ENCODE data around the gene CCT7.
A peak's percentile ranks its signal among the peaks of the same experiment; 100 is the strongest.

Gene CCT7

DNA sequence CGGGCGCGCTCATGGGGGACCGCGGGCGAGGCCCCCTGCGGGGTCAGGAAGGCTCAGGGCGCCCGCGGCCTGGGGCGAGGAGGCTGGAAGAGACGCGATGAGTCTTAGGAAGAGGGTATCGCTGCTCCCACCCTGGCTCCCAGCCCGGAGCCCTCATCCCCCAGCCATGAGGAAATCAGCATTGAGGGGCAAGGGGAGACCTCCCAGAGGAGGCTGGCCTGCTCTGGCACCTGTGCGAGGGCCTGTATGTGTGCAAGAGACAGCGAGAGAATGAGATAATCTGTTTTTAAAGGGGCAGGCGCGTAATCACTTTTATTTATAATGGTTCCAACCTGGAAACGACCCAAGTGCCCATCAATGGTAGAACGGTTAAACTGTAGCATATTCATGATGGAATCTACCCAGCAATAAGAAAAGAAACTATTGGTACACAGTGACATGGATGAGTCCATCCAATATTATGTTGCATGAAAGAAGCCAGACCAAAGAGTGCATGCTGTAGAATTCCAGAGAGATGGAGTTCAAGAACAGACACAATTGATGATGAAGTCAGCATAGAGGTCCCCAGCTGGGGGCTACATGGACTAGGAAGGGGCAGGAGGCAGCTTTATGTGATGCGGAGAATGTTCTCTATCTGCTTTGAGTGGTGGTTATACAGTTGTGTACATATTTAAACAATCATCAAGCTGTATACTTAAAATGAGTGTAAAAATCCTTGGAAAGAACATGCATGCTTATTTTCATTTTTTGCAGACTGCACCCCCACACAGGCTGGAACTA is 35.8 kb downstream of the CCT7 start:
- peak; percentile 35 for DNase-seq

DNA sequence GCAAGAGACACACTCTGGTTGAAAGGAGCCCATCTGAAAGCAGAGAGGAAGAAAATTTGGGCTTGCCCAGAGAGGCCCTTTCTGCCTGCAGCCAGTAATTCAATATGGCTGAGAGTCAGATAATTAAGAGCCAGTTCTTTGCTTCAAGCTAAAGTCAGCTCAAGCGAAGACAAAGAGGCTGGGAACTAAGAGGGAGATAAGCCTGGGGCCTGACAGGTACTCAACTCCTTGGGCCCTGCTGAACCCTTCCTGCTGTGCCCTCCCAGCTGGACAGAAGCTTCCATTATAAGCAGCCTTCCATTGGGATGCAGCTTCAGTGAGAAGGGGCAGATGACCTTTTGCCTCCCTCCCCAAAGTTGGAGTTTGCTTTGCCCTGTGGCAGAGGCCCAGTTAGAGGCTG is 38.2 kb downstream of the CCT7 start:
- DNase-seq = no peak

DNA sequence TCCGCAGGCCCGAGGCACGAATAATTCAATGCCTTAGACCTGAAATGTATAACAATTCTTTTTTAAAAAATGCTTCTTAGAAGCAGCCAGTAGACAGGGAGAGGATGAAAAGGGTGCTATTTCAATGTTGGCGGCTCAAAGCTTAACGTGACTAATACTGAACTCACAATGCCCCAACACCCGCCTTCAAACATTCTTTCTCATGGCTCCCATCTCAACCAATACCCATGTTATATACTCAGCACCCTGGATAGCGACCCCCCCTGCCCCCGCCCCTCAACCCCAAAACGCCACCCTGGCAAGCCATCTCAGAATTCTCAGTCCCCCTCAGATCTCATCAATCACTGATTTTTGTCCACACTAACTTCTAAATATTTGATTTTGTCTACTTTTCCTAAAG is 45.7 kb downstream of the CCT7 start:
- DNase-seq = no peak

DNA sequence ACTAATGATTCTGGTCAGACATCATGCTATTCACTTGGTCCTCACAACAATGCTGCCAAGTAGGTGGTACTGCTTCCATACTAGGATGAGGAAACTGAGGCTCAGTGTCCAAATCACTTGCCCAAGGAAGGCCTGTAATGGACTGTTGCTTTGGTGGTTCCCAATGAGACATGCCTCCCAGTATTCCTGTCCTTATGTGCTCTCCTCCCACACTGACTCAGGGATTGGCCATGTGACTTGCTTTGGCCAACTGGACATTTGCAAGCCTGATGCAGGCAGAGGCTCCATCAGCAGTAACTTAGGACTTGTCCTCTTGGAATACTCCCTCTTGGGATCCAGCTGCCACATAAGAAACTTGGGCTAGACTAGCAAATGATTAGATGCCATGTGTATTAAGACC is 47.1 kb downstream of the CCT7 start:
- no peak for DNase-seq

DNA sequence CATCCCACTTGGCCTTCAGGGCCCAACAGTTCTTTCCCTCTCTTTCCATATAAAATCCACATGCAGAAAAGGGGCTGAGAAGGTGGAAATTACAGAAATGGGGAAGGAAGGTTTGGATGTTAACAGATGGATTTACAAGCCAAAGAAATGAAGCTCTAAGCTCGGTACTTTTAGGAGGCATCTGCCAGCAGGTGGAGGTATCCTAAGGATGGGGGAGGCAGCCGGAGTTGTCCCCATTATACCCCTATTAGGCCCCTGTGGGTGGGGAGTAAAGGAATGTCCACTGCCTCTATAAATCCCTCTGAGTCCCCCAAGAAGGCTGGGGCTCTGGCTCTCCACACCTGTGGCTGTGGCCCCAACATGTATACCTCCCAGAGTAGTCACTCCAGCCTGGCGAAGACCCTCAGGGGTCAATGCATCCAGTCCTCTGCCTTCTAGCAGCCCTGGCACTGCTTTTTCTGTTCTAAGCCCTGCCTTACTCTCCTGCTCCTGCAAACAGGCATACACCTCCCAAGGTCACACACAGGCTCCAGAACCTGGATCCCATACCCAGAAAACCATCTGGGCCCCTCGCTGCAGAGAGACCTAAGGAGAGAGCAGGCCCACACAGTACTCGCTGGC is 48.9 kb downstream of the CCT7 start:
- no peak for DNase-seq

DNA sequence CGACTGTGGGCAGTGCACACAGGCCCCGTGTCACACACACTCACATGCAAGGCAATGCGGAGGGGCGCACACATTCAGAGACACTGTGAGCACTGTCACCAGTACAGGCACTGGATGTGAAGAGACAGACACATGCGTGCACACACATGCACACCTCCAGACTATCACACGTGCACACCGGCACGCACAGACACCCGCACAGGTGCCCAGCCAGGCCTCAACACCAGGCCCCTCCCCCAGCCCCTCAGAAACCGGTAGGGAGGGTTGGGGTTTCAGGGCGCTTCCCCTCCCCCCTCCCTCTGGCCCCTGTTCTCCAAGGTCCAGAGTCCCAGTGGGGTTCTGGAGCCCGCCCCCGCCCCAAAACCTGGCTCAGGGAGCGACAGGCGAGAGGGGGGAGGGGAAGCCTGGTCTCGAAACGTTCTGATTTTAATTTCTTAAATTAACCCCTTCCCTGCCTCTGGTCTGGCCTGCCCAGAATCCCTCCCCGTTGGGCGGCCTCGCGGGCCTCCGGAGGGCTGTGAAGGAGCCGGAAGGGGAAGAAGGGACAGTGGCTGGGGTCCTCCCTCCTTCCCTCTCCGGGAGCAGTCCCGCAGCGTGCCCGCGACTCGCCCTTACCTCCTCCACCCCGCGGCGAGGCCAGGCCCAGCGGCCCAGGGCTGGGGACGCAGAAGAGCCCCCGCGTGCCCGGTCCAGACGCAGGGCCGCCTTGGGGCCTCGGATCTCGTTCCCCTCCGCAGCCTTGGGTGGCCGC is 49.6 kb downstream of the CCT7 start:
- no peak for DNase-seq

DNA sequence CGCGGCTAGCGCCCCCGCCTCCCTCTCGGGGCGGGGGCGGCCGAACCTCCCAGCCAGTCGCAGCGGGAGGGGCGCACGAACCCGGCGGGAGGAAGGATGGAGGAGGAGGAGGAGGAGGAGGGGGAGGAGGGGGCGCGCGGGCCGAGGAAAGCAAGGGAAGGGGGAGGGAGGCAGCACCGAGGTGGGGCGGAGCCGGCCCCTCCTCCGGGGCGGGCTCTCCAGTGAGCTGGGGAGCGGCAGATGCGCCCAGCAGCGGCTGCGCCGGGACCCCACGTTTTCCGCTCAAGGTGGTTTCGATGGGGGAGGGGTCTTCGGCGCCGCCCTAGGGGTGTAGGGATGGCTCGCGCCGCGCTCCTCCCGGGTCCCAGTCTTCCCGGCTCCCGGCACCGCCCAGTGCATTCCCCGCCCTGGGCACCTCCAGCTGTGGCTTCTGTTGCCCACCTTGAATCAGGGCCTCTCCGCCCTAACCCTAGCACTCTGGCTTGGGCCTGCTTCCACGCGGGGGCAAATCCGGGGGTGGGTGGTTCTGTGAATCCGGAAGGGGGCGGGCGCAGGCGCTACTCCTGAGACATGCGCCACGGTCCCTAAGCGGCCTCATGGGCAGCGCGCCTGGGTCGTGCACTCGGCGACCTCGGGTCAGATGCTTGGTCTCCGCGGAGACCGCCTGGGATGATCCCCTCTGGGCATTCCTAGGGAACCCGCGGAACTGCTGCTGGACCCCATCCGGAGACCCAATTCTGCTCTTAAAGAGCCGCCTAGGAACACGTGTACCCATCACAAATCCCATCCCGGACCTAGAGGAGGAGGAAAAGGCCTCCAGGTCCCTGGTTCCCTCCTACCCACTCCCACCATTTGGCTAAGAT is 50.4 kb downstream of the CCT7 start, which contains the start of gene FBXO41:
FBXO41 (minus strand) TSS at position 183 of the 863 bp plus-strand sequence. CDS start 14,848 bp downstream, outside the sequence.
- DNase-seq = peak; percentile 53

DNA sequence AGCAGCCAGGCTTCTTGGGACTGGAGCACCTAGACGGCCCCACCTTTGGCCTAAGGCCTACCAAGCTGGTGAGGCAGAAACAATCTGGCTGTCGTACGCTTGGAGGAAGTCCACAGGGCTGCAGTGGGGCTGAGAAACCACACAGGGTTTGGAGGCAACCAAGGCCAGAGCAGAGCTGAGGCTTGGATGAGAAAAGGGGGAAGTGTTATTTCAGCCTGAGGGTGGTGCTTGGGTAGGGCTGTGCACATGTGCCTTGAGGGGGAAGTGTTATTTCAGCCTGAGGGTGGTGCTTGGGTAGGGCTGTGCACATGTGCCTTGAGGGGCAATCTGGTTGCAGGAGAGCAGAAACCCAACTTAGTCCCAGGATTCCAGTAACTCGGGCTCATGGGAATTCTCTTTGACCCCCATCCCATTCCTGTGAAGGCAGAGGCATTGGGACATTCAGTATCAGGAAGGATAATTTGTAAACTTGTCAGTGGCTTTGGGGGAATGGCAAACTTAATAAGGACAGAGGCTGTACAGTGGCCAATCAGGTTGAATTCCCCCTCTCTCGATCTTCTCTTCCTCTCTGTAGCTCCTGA is 51.1 kb downstream of the CCT7 start:
- DNase-seq = no peak

DNA sequence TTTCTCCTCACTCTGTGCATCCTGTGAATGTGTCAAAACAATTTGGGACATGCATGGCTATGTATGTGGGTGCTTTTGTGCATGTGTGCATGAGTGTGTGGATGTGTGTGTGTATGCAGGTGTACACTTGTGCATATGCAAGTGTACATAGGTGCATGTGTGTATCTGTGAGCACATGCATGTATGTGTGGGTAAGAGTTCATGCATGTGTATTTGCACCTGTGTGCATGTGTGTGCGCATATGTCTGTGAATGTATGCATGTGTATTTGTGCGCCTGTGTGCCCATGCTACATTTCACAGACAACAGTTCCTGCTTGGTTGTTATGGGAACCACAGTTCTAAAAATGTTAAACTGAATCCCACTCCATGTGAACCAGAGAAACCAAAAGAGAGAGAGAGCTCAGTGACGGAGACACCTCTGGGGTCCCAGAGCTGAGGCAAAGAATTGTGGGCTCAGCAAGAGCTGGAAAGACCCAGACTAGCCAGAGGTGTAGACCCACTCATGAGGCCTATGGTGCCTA is 52.1 kb downstream of the CCT7 start:
- no peak for DNase-seq

DNA sequence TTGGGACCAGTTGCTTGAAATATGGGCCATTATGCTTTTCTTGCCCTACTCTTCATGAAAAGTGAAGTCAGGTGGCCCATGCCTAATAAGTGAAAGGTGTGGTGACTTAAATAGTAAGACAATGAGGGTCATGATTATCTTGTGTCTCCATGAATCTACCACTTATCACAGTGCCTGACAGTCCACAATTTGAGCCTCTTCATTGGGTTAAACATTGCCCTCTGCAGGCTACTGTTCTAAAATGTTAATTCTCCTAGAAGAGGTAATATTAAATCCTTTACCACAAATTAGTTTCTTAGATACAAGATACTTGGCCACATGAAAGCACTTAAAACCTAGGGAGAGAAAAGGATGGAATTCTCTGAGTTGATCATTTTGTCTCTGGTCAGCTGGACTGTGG is 55.2 kb downstream of the CCT7 start:
- DNase-seq = no peak

DNA sequence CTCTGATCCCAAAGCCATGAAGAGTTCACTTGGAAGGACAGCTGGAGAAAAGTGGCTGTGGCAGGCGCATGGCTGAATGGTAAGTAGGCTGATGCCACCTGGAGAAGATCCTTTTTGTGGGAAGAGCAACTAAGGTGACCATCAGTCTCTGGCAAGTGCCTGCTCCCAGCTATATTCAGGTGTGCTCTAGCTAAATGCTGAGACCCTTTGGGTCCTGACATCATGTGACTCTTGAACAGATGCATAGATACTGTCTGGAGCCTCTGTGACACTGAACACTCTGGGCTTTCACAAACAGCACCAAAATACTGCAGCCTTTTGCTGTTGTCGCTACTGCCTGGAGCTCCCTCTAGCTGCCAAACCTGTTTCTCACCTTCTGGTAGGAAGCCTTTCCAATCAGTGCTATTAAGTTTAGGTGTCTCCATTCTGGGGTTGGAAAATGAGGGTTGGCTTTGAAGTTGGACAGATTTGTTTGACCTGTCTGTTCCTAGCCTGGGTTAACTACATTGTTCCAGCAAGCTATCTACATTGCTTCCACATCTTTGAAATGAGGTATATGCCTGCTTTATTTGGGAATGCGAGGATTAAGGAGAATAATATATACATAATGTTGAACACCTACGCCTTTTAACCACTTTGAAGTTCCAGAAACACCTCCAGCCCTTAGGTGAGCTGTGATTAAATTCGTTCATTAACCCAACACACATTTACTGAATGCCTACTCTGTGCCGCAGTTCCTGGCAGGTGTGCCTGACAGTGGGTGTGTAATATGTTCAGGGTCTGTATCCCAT is 56.1 kb downstream of the CCT7 start:
- peak; percentile 55 for DNase-seq

DNA sequence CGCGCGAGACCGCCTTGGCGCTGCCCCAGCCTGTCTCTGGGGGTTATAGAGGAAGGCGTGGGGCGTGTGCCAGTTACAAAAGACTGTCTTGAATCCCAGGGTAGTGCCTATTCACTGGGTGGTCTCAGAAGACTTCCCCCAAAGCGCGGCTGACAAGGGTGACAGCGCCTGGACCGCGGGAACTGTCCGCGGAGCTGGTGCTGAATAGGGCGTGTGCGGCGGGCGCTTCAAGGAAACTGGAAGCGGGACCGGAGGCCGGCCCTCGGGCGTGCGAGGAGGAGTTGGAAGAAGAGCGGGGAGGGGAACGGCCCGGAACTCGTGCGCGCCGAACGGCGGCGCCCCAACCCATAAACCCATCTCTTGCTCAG is 57.0 kb downstream of the CCT7 start:
- DNase-seq = no peak

DNA sequence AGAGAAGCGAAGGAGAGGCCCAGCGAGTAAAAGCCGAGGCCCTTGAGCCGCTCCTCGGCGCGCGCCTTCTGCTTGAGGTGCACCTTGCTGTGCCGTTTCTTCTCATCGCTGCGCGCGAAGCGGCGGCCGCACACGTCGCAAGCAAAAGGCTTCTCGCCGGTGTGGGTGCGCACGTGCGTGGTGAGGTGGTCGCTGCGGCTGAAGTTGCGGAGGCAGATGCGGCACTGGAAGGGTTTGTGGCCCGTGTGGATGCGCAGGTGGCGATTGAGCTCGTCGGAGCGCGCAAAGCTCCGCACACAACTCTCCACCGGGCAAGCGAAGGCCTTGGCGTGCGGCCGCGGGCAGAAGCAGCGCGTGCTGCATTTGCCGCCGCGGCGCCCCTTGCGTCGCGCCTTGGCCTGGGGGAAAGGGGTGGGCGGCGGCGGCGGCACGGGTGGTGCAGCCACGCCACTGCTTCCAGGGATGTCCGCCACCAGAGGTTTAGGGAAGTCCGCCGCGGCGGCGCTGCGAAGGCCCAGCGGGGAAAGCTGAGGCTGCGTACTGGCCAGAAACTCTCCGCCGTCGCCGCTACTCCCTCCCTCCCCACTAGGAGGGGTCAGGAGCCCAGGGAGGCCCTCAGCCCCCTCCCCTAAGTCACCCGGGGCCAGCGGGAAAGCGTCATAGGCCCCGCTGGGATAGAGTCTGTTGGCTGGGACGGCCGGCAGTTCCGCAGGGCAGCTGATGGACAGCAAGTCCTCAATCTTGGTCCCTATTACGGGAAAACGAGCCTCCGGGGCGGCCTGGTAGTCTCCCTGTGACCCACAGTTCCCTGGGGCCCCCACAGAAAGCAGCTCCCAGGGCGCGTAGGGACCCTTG is 57.6 kb downstream of the CCT7 start:
- peak; percentile 21 for DNase-seq

DNA sequence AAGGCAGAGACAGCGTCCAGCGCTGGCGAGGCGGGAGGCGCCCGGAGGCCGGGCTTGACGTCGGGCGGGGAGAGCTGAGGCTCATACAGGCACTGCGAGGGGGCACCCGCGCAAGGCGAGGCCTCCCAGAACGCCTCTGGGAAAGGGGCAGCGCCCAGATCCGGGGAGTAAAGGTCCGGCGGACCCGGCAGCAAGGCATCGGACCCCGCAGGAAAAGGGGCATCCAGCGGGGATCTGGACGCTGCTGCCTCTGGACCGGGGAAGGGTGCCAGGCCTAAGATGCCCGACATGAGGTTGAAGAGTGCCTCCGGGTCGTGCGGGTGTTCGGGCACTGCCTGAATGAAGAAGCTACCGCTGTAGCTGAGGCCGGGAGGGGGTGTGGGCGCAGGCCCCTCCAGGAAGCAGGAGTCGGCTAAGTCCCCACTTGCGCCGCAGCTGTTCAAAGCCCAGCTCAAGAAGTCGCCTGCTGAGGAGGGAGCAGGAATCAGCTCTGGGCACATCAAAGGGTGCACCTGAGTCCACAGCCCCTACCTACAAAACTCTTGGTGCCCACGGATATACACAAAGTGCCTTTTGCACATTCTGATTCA is 58.3 kb downstream of the CCT7 start:
- no peak for DNase-seq

DNA sequence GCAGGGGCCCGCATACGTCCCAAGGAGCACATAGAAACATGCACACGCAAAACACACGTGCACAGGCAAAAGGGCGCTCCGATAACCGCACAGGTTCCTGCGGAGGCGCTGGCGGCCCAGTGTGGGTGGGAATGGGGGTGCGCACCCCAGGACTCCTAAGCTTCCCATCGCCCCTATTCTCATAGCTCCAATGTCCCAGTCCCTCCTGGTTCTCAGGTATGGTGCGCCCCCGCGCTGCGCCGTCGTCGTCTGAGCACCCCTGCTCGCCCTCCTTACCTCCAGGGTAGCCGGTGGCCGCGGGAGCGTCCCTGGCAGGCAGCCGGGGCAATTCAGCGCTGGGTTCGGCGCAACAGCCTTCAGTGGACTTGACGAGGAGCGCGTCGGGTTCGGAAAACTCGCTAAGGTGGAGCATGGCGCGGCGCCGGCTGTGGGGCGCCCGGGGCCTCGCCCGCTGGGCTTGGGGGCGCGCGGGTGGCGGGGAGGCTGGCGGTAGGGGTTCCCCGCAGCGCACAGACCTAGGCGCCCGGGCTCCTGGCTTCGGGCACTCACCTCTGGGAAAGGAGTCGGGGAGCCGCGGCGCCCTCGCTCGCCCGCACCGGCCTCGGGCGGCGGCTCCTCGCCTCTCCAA is 58.9 kb downstream of the CCT7 start:
- no peak for DNase-seq

DNA sequence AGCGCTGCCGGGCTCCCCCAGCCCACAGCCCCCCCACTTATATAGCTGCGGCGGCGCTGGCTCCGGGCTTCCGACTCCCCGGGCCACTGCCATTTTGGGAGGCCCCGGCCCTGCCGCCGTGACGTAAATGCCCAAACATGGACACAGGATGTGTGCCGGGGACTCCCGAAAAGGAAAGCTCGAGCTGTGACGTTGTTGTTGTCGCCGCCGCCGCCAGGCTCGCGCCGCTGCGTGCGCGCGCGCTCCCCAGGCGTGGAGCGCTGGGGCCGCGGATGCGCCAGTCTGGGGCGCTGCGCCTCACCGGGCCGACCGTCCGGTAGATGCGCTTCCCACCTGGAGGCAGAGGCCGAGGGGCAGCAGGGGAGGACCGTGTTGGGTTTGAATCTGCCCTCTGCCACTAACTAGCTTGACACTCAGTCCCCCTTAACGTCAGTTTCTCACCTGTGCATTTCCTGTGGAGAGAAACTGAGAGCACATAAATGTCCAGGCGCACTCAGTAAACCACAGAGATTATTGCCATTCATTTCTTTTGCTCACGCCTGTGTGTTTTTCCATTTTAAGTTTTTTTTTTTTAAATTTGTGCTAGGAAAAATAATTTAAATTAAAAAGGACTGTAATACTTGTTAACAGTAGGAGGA is 59.5 kb downstream of the CCT7 start, which contains the start of gene EGR4:
EGR4 (minus strand) TSS at position 15 of the 638 bp plus-strand sequence. CDS start 231 bp downstream, outside the sequence.
- DNase-seq = peak; percentile 74

DNA sequence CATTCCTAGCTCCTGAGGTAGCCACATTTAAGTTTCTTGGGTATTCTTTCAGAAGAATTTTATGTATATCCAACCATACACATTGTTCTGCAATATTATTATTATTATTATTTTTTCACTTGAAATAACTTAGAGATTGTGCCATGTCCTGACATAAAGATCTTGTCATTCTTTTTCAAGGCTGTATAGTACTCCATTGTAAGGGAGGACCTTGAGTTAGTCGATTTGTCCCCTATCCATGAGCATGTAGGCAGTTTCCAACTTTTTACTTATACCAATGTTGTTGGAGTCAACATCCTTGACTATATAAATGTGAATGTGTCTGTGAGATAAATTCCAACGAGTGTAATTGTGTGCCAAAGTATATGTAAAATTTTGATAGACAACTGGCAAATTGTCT is 60.1 kb downstream of the CCT7 start:
- no peak for DNase-seq

DNA sequence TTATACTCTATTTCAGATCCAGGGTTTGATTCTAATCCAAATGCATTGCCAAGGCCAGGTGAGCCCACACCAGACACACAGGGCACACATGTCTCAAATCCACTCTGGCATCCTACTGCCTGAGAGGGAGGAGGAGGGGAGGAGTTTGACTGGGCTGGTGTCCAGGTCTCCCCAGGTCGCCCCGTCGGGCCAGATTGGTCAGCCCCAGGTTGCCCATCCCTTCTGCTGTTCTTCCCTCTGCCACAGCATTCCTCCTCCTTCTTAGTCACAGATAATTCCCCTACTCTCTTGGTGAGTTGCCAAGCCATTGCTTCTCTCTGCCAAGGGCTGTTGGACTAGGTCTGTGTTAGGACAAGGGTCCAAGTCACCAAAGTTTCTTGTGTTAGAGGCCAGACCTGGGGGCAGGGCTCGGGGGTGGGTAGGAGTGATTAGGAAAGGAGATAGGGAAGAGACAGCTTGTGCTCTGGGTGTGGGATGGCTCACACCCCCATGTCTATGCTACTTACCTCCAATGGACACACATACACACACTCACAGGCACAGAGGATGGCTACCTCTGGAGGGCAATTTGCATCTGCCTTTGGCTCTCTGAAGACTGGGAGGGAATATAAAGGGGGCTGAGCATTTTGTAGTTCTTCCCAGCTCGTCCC is 61.8 kb downstream of the CCT7 start:
- DNase-seq = no peak
